Mesothelial cell of epicardium (in vitro differentiated cells): ENCODE data around the gene SLC30A7. TPM values are rescaled to one million over a fixed set of nuclear protein-coding genes. Genes with fewer than 3 reads are reported as not detected.

ENCODE experiments used
- DNase-seq, 2 experiments: peaks; one replicate each; pipeline ENCODE4 v3.0.0; 2021; ENCODE audit warnings: low spot score in 2 of 2; ENCODE audit not compliant: unreplicated experiment in 2 of 2
- H3K27ac Mint-ChIP-seq: 2 replicates; pipeline ENCODE4 v1.8.0; 2021; ENCODE audit warnings: mixed read lengths
- H3K27me3 Mint-ChIP-seq: 2 replicates; pipeline ENCODE4 v1.8.0; 2021; ENCODE audit warnings: low read depth, mixed read lengths
- H3K36me3 Mint-ChIP-seq: 2 replicates; pipeline ENCODE4 v1.8.0; 2021; ENCODE audit warnings: mixed read lengths
- H3K4me1 Mint-ChIP-seq: 2 replicates; pipeline ENCODE4 v1.8.0; 2021; ENCODE audit warnings: mixed read lengths
- H3K4me3 Mint-ChIP-seq: 2 replicates; pipeline ENCODE4 v1.8.0; 2021; ENCODE audit warnings: mild to moderate bottlenecking, moderate library complexity, mixed read lengths
- H3K9me3 Mint-ChIP-seq: 2 replicates; pipeline ENCODE4 v1.8.0; 2021; ENCODE audit warnings: mixed read lengths
- CTCF ChIP-seq: fragments of 200-600 bp; sonication (generic); IDR thresholded peaks from one replicate; pipeline ENCODE4 v1.5.0; 2021; ENCODE audit warnings: antibody characterized with exemption; ENCODE audit not compliant: unreplicated experiment
- total RNA-seq: library from RNA; stranded (reverse); gene quantifications from 3 replicates; pipeline ENCODE4 v1.2.1, GENCODE V29; 2021

SLC30A7 gene
- total RNA-seq, 1 donor from 2014 or later, result 43.5 TPM

- no peaks in the 10 kb centered on the region for H3K36me3 Mint-ChIP-seq
- H3K27ac Mint-ChIP-seq, result no peak overlapping the region
- peaks cover 9% of the 10 kb centered on the region for H3K4me1 Mint-ChIP-seq
Observed at GRCh38 chr1:100860397-100860991, 35.4 kb upstream of the SLC30A7 start.

GRCh38 chr1:100861379-100861778 is 34.5 kb upstream of the SLC30A7 start:
- H3K27me3 Mint-ChIP-seq, result no peaks in the 10 kb centered on the region
- TF ChIP-seq CTCF, result no peak
- H3K27ac Mint-ChIP-seq, result no peak overlapping the region
- DNase-seq, result no peak
- peaks cover 6% of the 10 kb centered on the region for H3K9me3 Mint-ChIP-seq
- H3K4me3 Mint-ChIP-seq, result no peak overlapping the region
- H3K4me1 Mint-ChIP-seq, result peaks cover 9% of the 10 kb centered on the region
- no peaks in the 10 kb centered on the region for H3K36me3 Mint-ChIP-seq

More at GRCh38 chr1:100860397-100860991, 35.4 kb upstream of the SLC30A7 start:
- Mint-ChIP-seq H3K9me3 (peaks cover 11% of the 10 kb centered on the region), H3K4me3 (no peak overlapping the region), H3K27me3 (no peaks in the 10 kb centered on the region)
- no peak for TF ChIP-seq CTCF
- DNase-seq, result no peak

- Mint-ChIP-seq H3K4me1 (peaks cover 9% of the 10 kb centered on the region), H3K27ac (no peak overlapping the region), H3K36me3 (no peaks in the 10 kb centered on the region), H3K27me3 (no peaks in the 10 kb centered on the region), H3K4me3 (no peak overlapping the region), H3K9me3 (no peaks in the 10 kb centered on the region)
- no peak for TF ChIP-seq CTCF
- no peak for DNase-seq
Observed at GRCh38 chr1:100862591-100862990, 33.3 kb upstream of the SLC30A7 start.

DNA sequence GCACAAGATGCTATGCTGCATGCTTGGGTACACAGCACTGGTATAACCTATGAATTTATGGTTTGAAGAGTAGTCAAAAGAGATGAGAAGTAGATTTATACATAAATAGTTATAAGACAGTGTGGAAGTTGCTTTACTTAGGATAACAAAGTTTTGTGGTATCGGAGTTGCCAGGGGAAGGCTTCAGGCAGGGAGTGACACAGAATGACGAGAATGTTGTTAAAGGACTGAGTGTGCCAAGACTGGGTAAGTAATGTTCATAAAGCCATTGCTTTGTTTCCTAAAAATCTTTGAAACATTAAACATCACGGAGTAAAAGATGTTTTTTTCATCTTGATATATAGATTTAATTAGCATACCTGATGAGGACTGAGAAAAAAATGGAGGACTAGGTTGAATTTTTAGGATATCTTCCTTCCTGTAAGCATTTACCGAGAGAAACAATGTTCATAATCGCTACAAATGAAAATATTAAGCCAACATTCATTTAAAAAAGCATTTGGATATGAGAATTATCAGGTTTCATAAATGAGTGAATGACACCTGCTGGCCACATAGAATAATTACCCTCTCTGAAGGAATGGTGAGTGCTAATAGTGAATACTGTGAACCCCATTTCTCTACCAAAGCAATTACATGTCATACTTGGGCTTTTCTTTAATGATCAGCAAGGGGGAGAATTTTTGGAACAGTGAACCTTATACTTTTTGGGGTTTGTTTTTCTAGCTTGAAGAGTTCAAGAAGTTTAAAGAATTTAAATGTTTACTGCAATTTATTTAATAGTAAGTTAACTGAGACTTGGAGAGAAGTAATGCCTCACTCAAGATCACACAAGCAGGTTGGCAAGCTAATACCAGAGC is 29.6 kb upstream of the SLC30A7 start:
- Mint-ChIP-seq H3K27me3 (no peaks in the 10 kb centered on the region), H3K9me3 (no peaks in the 10 kb centered on the region), H3K27ac (no peak overlapping the region), H3K36me3 (no peaks in the 10 kb centered on the region), H3K4me1 (no peaks in the 10 kb centered on the region), H3K4me3 (no peak overlapping the region)
- DNase-seq, result no peak
- TF ChIP-seq CTCF, result peak; percentile 55

GRCh38 chr1:100866901-100867206 is 29.0 kb upstream of the SLC30A7 start:
- H3K4me3 Mint-ChIP-seq, result no peak overlapping the region
- no peaks in the 10 kb centered on the region for H3K27me3 Mint-ChIP-seq
- no peaks in the 10 kb centered on the region for H3K9me3 Mint-ChIP-seq
- no peaks in the 10 kb centered on the region for H3K36me3 Mint-ChIP-seq
- no peak for TF ChIP-seq CTCF
- H3K4me1 Mint-ChIP-seq, result no peaks in the 10 kb centered on the region
- no peak for DNase-seq
- H3K27ac Mint-ChIP-seq, result no peak overlapping the region
